Endothelial cell of umbilical vein (primary cell): ENCODE results near the gene PLEKHA5. TPM values are rescaled to one million over a fixed set of nuclear protein-coding genes. Genes with fewer than 3 reads are reported as not detected.

ENCODE experiments used
- BruUV-seq: library from RNA; stranded (reverse); fragments of 400-500 nt; replicated peaks from 2 replicates; lab custom pipeline; 2021; lab: Mats Ljungman, UMichigan
- CTCF ChIA-PET: fragments of 300-600, 350-600 bp; sonication (Branson Sonifier 250); formaldehyde crosslinking; loops from one replicate; lab custom pipeline; 2021; ENCODE audit warnings: antibody characterized with exemption, inconsistent platforms; lab: Charles Lee
- POLR2A ChIA-PET: fragments of 300-600, 350-600 bp; sonication (Branson Sonifier 250); formaldehyde crosslinking; loops from one replicate; lab custom pipeline; 2021; ENCODE audit warnings: antibody characterized with exemption, inconsistent platforms; lab: Charles Lee
- DNase-seq: peaks from one replicate; pipeline ENCODE4 v3.0.0-alpha.2; 2011; ENCODE audit warnings: low read depth, low spot score
- FAIRE-seq: peaks from 2 replicates; lab custom pipeline; 2011; peaks lifted over from hg19 to GRCh38; lab: Jason Lieb, UNC
- H2AFZ ChIP-seq: 2 replicates; pipeline ENCODE4 v1.6.0; 2012; ENCODE audit warnings: low read depth, low read length, control low read depth, inconsistent platforms
- H3K27ac ChIP-seq: 2 replicates; pipeline ENCODE4 v1.5.1; 2011; ENCODE audit warnings: low read depth, mild to moderate bottlenecking, control low read depth, low read length, moderate library complexity; ENCODE audit not compliant: insufficient read depth
- H3K27me3 ChIP-seq, 2 experiments: 2 replicates each; pipeline versions ENCODE4 v1.6.0 to v1.6.1; 2011; ENCODE audit warnings: low read length in 2 of 2, mixed read lengths in 1 of 2; ENCODE audit not compliant: control insufficient read depth in 2 of 2, insufficient read depth in 2 of 2
- H3K36me3 ChIP-seq, 2 experiments: 2 replicates in 1 of 2; 3 replicates in 1 of 2; pipeline ENCODE4 v1.5.1; 2011; ENCODE audit warnings: low read length in 2 of 2, mild to moderate bottlenecking in 1 of 2, moderate library complexity in 1 of 2; ENCODE audit not compliant: control insufficient read depth in 2 of 2, insufficient read depth in 2 of 2; ENCODE audit errors: extremely low read depth in 1 of 2
- H3K4me1 ChIP-seq: 3 replicates; pipeline ENCODE4 v1.5.1; 2011; ENCODE audit warnings: mild to moderate bottlenecking, low read length; ENCODE audit not compliant: control insufficient read depth, insufficient read depth; ENCODE audit errors: extremely low read depth
- H3K4me2 ChIP-seq: 2 replicates; pipeline ENCODE4 v1.6.1; 2011; ENCODE audit warnings: low read length, control low read depth, mixed read lengths; ENCODE audit not compliant: insufficient read depth
- H3K4me3 ChIP-seq, 3 experiments: fragments of 200-600 bp in 1 of 3; sonication (generic), shearing (Covaris generic) in 1 of 3; replicated peaks in 1 of 3; 2 replicates each; pipeline ENCODE4 v1.5.1; 2011 to 2016; ENCODE audit warnings: control low read depth in 3 of 3, low read length in 3 of 3, mild to moderate bottlenecking in 2 of 3, inconsistent platforms in 1 of 3, low read depth in 1 of 3, moderate library complexity in 1 of 3; ENCODE audit not compliant: insufficient read depth in 1 of 3
- H3K79me2 ChIP-seq: 2 replicates; pipeline ENCODE4 v1.6.0; 2012; ENCODE audit warnings: low read length, inconsistent platforms; ENCODE audit not compliant: control insufficient read depth, insufficient read depth
- H3K9ac ChIP-seq: replicated peaks from 2 replicates; pipeline ENCODE3; 2011; ENCODE audit warnings: low read length, control low read depth; ENCODE audit not compliant: insufficient read depth; ENCODE audit errors: extremely low read depth
- H3K9me1 ChIP-seq: replicated peaks from 3 replicates; pipeline ENCODE4 v1.6.0; 2011; ENCODE audit warnings: mild to moderate bottlenecking, low read length; ENCODE audit not compliant: control insufficient read depth, insufficient read depth; ENCODE audit errors: extremely low read depth
- H3K9me3 ChIP-seq: replicated peaks from 2 replicates; pipeline ENCODE4 v1.5.1; 2012; ENCODE audit warnings: low read length, inconsistent platforms; ENCODE audit not compliant: control insufficient read depth, insufficient read depth
- H4K20me1 ChIP-seq: replicated peaks from 2 replicates; pipeline ENCODE3; 2011; ENCODE audit warnings: mild to moderate bottlenecking, low read length; ENCODE audit not compliant: control insufficient read depth, insufficient read depth; ENCODE audit errors: extremely low read depth
- CTCF ChIP-seq, 2 donors: IDR thresholded peaks; 1 replicate in 1 of 2; 2 replicates in 1 of 2; pipeline ENCODE4 v1.5.1; 2011; ENCODE audit warnings: low read length in 2 of 2, mild to moderate bottlenecking in 2 of 2, moderate library complexity in 2 of 2, control low read depth in 1 of 2, inconsistent platforms in 1 of 2, low read depth in 1 of 2; ENCODE audit not compliant: insufficient read depth in 1 of 2; ENCODE audit errors: extremely low read depth in 1 of 2
- EZH2 ChIP-seq: IDR thresholded peaks from 2 replicates; pipeline ENCODE4 v1.6.1; 2012; ENCODE audit warnings: borderline replicate concordance, low read depth, mild to moderate bottlenecking, moderate library complexity, low read length, inconsistent platforms; ENCODE audit not compliant: severe bottlenecking
- FOS ChIP-seq: IDR thresholded peaks from 2 replicates; pipeline ENCODE4 v1.6.1; 2011; ENCODE audit warnings: mild to moderate bottlenecking, low read length, moderate library complexity, borderline replicate concordance; ENCODE audit not compliant: insufficient read depth
- GATA2 ChIP-seq: IDR thresholded peaks from 2 replicates; pipeline ENCODE4 v1.7.0; 2011; ENCODE audit warnings: low read depth, mild to moderate bottlenecking, moderate library complexity, mixed read lengths, low read length; ENCODE audit not compliant: insufficient read length, insufficient read depth
- JUN ChIP-seq: IDR thresholded peaks from 2 replicates; pipeline ENCODE4 v1.6.1; 2011; ENCODE audit warnings: borderline replicate concordance, low read depth; ENCODE audit not compliant: insufficient read length, insufficient read depth
- MAX ChIP-seq: IDR thresholded peaks from 2 replicates; pipeline ENCODE4 v1.6.1; 2011; ENCODE audit not compliant: insufficient read depth, insufficient read length
- MYC ChIP-seq: IDR thresholded peaks from one replicate; pipeline ENCODE4 v1.6.1; 2011; ENCODE audit warnings: mild to moderate bottlenecking, low read depth, low read length
- POLR2A ChIP-seq: IDR thresholded peaks from 2 replicates; pipeline ENCODE4 v1.6.1; 2012; ENCODE audit warnings: low read depth, mild to moderate bottlenecking, control low read depth, low read length
- POLR2AphosphoS5 ChIP-seq: IDR thresholded peaks from 2 replicates; pipeline ENCODE4 v1.6.1; 2012; ENCODE audit warnings: low read depth, mild to moderate bottlenecking, control low read depth, low read length, moderate library complexity; ENCODE audit not compliant: insufficient read depth
- dilution Hi-C: fragments of 300-500 bp; cut with MboI; formaldehyde crosslinking; loops from one replicate; pipeline ENCODE4 v1.15.0; 2019; ENCODE audit warnings: low sequenced_read_pairs; ENCODE audit not compliant: extremely low pct_ligation_motif_present
- intact Hi-C: fragments of 100-400 bp; cut with micrococcal nuclease; formaldehyde crosslinking; loops from one replicate; pipeline ENCODE4 v1.10.0; 2022
- polyA plus RNA-seq, 4 experiments: library from polyadenylated mRNA; depleted of rRNA in 3 of 4; stranded (reverse) in 3 of 4; unstranded in 1 of 4; fragments of >200 nt; gene quantifications; 2 replicates each; pipeline versions ENCODE4 v1.2.1 to v1.2.3, GENCODE V29; 2011 to 2012; ENCODE audit warnings: missing spikeins in 1 of 4
- total RNA-seq: library from RNA; stranded (reverse); gene quantifications from 2 replicates; pipeline ENCODE4 v1.2.3, GENCODE V29; 2021

PLEKHA5 gene
- total and polyA plus RNA-seq, 2 donors (not counting 3 experiments of a cell fraction or from before 2014, with no cell fraction given): 2.5 to 12.7 TPM

GRCh38 chr12:19138956-19139355 is 9.4 kb downstream of the PLEKHA5 start:
- no peaks in the 10 kb centered on the region for H4K20me1 ChIP-seq
- ChIA-PET CTCF (no interaction called here), POLR2A (no interaction called here)
- no peak overlapping the region for H3K4me3 ChIP-seq
- no peak overlapping the region for H3K4me2 ChIP-seq
- TF ChIP-seq MYC (no peak), GATA2 (no peak), POLR2AphosphoS5 (no peak), FOS (no peak), JUN (no peak), CTCF (IDR thresholded peaks at IDR 0.05; ENCODE audit: extremely low read depth in 1 of 2, insufficient read depth in 1 of 2, low read depth in 1 of 2, low read length in 2 of 2) (no peak), EZH2 (no peak), MAX (no peak), POLR2A (no peak)
- intact Hi-C loops (no loop called here), dilution Hi-C loops (no loop called here)
- H3K79me2 ChIP-seq: no peaks in the 10 kb centered on the region
- DNase-seq: no peak
- no peak overlapping the region for H2AFZ ChIP-seq
- no peak overlapping the region for H3K9ac ChIP-seq
- no peaks in the 10 kb centered on the region for H3K4me1 ChIP-seq
- FAIRE-seq: no peak
- no peaks in the 10 kb centered on the region for H3K36me3 ChIP-seq
- BruUV-seq: no TSS peak
- no peaks in the 10 kb centered on the region for H3K9me3 ChIP-seq
- H3K9me1 ChIP-seq: no peaks in the 10 kb centered on the region
- no peaks in the 10 kb centered on the region for H3K27me3 ChIP-seq
- no peak overlapping the region for H3K27ac ChIP-seq
